ENCODE measurements around the gene TAS2R13. TPM values are rescaled to one million over a fixed set of nuclear protein-coding genes. Genes with fewer than 3 reads are reported as not detected.
A peak's percentile ranks its signal among the peaks of the same experiment; 100 is the strongest.

Gene TAS2R13
- total and polyA plus RNA-seq, 2 donors from 2014 or later = 2.8 TPM; not detected in 1

GRCh38 chr12:10952645-10953044 is 43.3 kb upstream of the TAS2R13 start:
- no peak for TF ChIP-seq CTCF (IDR thresholded peaks at IDR 0.05; ENCODE audit: borderline replicate concordance, extremely low read depth, insufficient read depth)
- no peak overlapping the region for H3K4me3 ChIP-seq (ENCODE audit: low read length in 3 of 3)
- peaks cover 0 to 2% (median 0%) of the 10 kb centered on the region in 3 donors for H3K9me3 ChIP-seq (ENCODE audit: control insufficient read depth in 2 of 3, insufficient read depth in 1 of 3, low read length in 3 of 3)
- no peaks in the 10 kb centered on the region for H3K36me3 ChIP-seq (ENCODE audit: control insufficient read depth in 2 of 3, insufficient read depth in 3 of 3, low read length in 3 of 3)
- FAIRE-seq (no peak), DNase-seq (no peak)
- no peak overlapping the region for H3K27ac ChIP-seq (ENCODE audit: low read depth in 2 of 2, low read length in 2 of 2)
- H3K4me1 ChIP-seq (ENCODE audit: control insufficient read depth in 2 of 3, insufficient read depth in 2 of 3, low read depth in 1 of 3, low read length in 3 of 3) = no peaks in the 10 kb centered on the region
- no peaks in the 10 kb centered on the region for H3K27me3 ChIP-seq (ENCODE audit: control insufficient read depth, insufficient read depth, low read length)
- intact Hi-C loops (cut with DNase I) = no loop called here
- H3K9ac ChIP-seq (ENCODE audit: low read length in 3 of 3) = no peak overlapping the region

GRCh38 chr12:10943167-10943566 is 33.8 kb upstream of the TAS2R13 start:
- Histone ChIP-seq H3K4me3 (ENCODE audit: low read length in 3 of 3) (no peak overlapping the region), H3K27me3 (ENCODE audit: control insufficient read depth, insufficient read depth, low read length) (no peaks in the 10 kb centered on the region), H3K36me3 (ENCODE audit: control insufficient read depth in 2 of 3, insufficient read depth in 3 of 3, low read length in 3 of 3) (no peaks in the 10 kb centered on the region), H3K4me1 (ENCODE audit: control insufficient read depth in 2 of 3, insufficient read depth in 2 of 3, low read depth in 1 of 3, low read length in 3 of 3) (no peaks in the 10 kb centered on the region), H3K9ac (ENCODE audit: low read length in 3 of 3) (no peak overlapping the region), H3K9me3 (ENCODE audit: control insufficient read depth in 2 of 3, insufficient read depth in 1 of 3, low read length in 3 of 3) (peaks cover 0 to 2% (median 0%) of the 10 kb centered on the region in 3 donors), H3K27ac (ENCODE audit: low read depth in 2 of 2, low read length in 2 of 2) (no peak overlapping the region)
- no peak for TF ChIP-seq CTCF (IDR thresholded peaks at IDR 0.05; ENCODE audit: borderline replicate concordance, extremely low read depth, insufficient read depth)
- intact Hi-C loops (cut with DNase I) = no loop called here
- FAIRE-seq = no peak
- no peak for DNase-seq

GRCh38 chr12:10941916-10942607 is 32.7 kb upstream of the TAS2R13 start:
- no peak overlapping the region for H3K4me3 ChIP-seq (ENCODE audit: low read length in 3 of 3)
- no peak for TF ChIP-seq CTCF (IDR thresholded peaks at IDR 0.05; ENCODE audit: borderline replicate concordance, extremely low read depth, insufficient read depth)
- H3K9me3 ChIP-seq (ENCODE audit: control insufficient read depth in 2 of 3, insufficient read depth in 1 of 3, low read length in 3 of 3) = peaks cover 0 to 2% (median 0%) of the 10 kb centered on the region in 3 donors
- FAIRE-seq (no peak), DNase-seq (peak in 3 of 5 donors; percentile 16 to 78 (median 17))
- H3K4me1 ChIP-seq (ENCODE audit: control insufficient read depth in 2 of 3, insufficient read depth in 2 of 3, low read depth in 1 of 3, low read length in 3 of 3) = no peaks in the 10 kb centered on the region
- H3K27me3 ChIP-seq (ENCODE audit: control insufficient read depth, insufficient read depth, low read length) = no peaks in the 10 kb centered on the region
- H3K27ac ChIP-seq (ENCODE audit: low read depth in 2 of 2, low read length in 2 of 2) = no peak overlapping the region
- H3K36me3 ChIP-seq (ENCODE audit: control insufficient read depth in 2 of 3, insufficient read depth in 3 of 3, low read length in 3 of 3) = no peaks in the 10 kb centered on the region
- intact Hi-C loops (cut with DNase I) = no loop called here
- no peak overlapping the region for H3K9ac ChIP-seq (ENCODE audit: low read length in 3 of 3)

Measured in kidney (tissue), 14 donors.